ENCODE data around the gene CCDC30.
"Not testable (repeated sequence)": the region's sequence is repeated elsewhere in the genome, so short reads cannot be mapped to it uniquely, and the experiment has no call there.

The CCDC30 gene

GRCh38 chr1:42680921-42681683, 218.0 kb downstream of the CCDC30 start:
- peak overlapping the region; percentile 88 for H3K4me3 ChIP-seq (ENCODE audit: low read depth, low read length)
- no peak for DNase-seq (ENCODE audit: low read depth)

- peak; percentile 96 for DNase-seq (ENCODE audit: low read depth)
- peak within 1 kb of the TSS; percentile 88 for H3K4me3 ChIP-seq (ENCODE audit: low read depth, low read length)
Observed at GRCh38 chr1:42681741-42682483, 218.8 kb downstream of the CCDC30 start, which contains the start of gene YBX1. Gene YBX1, plus strand, starts transcription at chr1:42682418. Its CDS starts 148 bp downstream, at chr1:42682566.

GRCh38 chr1:42682484-42682738, 219.3 kb downstream of the CCDC30 start:
- peak overlapping the region; percentile 88 for H3K4me3 ChIP-seq (ENCODE audit: low read depth, low read length)
- not testable (repeated sequence) for DNase-seq (ENCODE audit: low read depth)

GRCh38 chr1:42682739-42683531, 219.8 kb downstream of the CCDC30 start:
- peak overlapping the region; percentile 88 for H3K4me3 ChIP-seq (ENCODE audit: low read depth, low read length)
- DNase-seq (ENCODE audit: low read depth): peak; percentile 27

- H3K4me3 ChIP-seq (ENCODE audit: low read depth, low read length): peak overlapping the region; percentile 88
- no peak for DNase-seq (ENCODE audit: low read depth)
Observed at GRCh38 chr1:42684139-42684538, 221.1 kb downstream of the CCDC30 start.

- DNase-seq (ENCODE audit: low read depth): no peak
- H3K4me3 ChIP-seq (ENCODE audit: low read depth, low read length): no peak overlapping the region
Observed at GRCh38 chr1:42686418-42686817, 223.3 kb downstream of the CCDC30 start.

GRCh38 chr1:42689912-42690311, 226.8 kb downstream of the CCDC30 start:
- no peak overlapping the region for H3K4me3 ChIP-seq (ENCODE audit: low read depth, low read length)
- DNase-seq (ENCODE audit: low read depth): no peak

- DNase-seq (ENCODE audit: low read depth): no peak
- H3K4me3 ChIP-seq (ENCODE audit: low read depth, low read length): no peak overlapping the region
Observed at GRCh38 chr1:42690477-42691156, 227.5 kb downstream of the CCDC30 start.

- H3K4me3 ChIP-seq (ENCODE audit: low read depth, low read length): no peak overlapping the region
- no peak for DNase-seq (ENCODE audit: low read depth)
Observed at GRCh38 chr1:42691157-42691498, 228.0 kb downstream of the CCDC30 start.

GRCh38 chr1:42692461-42692860, 229.4 kb downstream of the CCDC30 start:
- no peak overlapping the region for H3K4me3 ChIP-seq (ENCODE audit: low read depth, low read length)
- no peak for DNase-seq (ENCODE audit: low read depth)

GRCh38 chr1:42692911-42693310, 229.8 kb downstream of the CCDC30 start:
- no peak overlapping the region for H3K4me3 ChIP-seq (ENCODE audit: low read depth, low read length)
- no peak for DNase-seq (ENCODE audit: low read depth)

- DNase-seq (ENCODE audit: low read depth): no peak
Observed at GRCh38 chr1:42698081-42698813, 235.2 kb downstream of the CCDC30 start.

GRCh38 chr1:42700006-42700405, 236.9 kb downstream of the CCDC30 start:
- no peak overlapping the region for H3K4me3 ChIP-seq (ENCODE audit: low read depth, low read length)
- no peak for DNase-seq (ENCODE audit: low read depth)

More at GRCh38 chr1:42698081-42698813, 235.2 kb downstream of the CCDC30 start:
- no peak overlapping the region for H3K4me3 ChIP-seq (ENCODE audit: low read depth, low read length)

GRCh38 chr1:42703888-42704464, 240.9 kb downstream of the CCDC30 start:
- no peak overlapping the region for H3K4me3 ChIP-seq (ENCODE audit: low read depth, low read length)
- DNase-seq (ENCODE audit: low read depth): no peak

Measured in skeletal muscle cell (primary cell).